ENCODE data around the gene WIZ.

Gene WIZ

DNA sequence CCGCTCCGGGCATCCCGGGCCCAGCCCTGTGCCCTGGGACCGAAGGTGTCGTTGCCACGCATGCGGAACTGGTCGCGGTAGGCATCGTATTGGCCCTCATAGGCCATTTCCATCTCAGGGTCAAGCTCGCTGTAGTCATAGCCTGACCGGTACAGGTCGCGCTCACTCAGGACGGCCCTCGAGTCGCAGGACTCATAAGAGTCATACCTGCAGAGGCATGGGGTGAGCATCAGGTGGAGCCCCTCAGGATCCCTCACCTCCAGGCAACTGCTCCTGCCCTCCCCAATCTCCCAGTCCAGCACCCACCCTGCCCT is 48.4 kb downstream of the WIZ start:
- Mint-ChIP-seq H3K36me3 (ENCODE audit: low read depth) (peaks cover 52% of the 10 kb centered on the region), H3K27me3 (ENCODE audit: low read depth, poor library complexity) (no peaks in the 10 kb centered on the region), H3K27ac (no peak overlapping the region), H3K4me3 (no peak overlapping the region), H3K9me3 (no peaks in the 10 kb centered on the region), H3K4me1 (peaks cover 27% of the 10 kb centered on the region)
- TF ChIP-seq, protein P1, sequence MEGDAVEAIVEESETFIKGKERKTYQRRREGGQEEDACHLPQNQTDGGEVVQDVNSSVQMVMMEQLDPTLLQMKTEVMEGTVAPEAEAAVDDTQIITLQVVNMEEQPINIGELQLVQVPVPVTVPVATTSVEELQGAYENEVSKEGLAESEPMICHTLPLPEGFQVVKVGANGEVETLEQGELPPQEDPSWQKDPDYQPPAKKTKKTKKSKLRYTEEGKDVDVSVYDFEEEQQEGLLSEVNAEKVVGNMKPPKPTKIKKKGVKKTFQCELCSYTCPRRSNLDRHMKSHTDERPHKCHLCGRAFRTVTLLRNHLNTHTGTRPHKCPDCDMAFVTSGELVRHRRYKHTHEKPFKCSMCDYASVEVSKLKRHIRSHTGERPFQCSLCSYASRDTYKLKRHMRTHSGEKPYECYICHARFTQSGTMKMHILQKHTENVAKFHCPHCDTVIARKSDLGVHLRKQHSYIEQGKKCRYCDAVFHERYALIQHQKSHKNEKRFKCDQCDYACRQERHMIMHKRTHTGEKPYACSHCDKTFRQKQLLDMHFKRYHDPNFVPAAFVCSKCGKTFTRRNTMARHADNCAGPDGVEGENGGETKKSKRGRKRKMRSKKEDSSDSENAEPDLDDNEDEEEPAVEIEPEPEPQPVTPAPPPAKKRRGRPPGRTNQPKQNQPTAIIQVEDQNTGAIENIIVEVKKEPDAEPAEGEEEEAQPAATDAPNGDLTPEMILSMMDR (IDR thresholded peaks at IDR 0.05) = no peak
- no peak for DNase-seq

DNA sequence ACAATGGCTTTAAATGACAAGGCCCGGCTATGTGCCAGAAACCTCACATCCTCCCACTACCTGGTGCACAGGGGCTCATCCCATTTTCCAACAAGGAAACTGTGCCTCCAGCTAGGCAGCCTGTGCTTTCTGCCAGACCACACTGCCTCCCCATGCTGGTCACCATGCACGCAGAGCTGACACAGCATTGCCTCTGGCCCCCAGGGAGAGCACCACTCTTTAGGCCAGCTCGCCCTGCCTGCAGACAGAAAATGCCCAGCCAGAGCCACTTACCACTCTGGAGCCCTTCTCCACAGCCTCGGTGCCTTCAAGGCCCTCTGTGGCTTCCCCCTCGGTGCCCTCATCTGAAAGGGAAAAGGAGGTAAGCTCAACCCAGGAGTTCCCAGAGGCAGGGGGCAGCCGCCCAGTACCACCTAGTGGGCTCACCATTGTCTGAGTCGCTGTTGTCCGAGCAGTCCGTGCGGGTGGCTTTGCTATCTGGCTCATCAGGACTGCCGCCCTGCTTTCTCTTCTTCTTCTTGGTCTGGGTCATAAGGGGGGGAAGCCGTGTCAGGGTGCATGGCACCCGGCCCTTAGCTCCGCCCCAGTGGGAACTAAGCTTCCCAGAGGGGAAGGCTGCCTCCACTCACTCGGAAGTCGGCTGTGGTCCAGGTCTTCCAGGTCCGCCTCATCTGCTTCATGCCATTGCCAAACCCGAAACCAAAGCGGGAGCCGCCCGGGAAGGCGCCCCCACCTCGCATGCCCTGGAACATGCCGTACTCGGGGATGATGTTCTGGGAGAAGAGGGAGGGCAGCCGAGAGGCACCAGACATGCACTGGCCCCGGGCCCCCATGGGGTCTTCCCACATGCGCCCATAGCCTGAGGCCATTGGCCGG is 49.0 kb downstream of the WIZ start:
- TF ChIP-seq, protein P1 (IDR thresholded peaks at IDR 0.05) = no peak
- Mint-ChIP-seq H3K4me3 (no peak overlapping the region), H3K27ac (peak overlapping the region; percentile 90), H3K27me3 (ENCODE audit: low read depth, poor library complexity) (no peaks in the 10 kb centered on the region), H3K4me1 (peaks cover 21% of the 10 kb centered on the region), H3K9me3 (no peaks in the 10 kb centered on the region), H3K36me3 (ENCODE audit: low read depth) (peaks cover 53% of the 10 kb centered on the region)
- DNase-seq = no peak

DNA sequence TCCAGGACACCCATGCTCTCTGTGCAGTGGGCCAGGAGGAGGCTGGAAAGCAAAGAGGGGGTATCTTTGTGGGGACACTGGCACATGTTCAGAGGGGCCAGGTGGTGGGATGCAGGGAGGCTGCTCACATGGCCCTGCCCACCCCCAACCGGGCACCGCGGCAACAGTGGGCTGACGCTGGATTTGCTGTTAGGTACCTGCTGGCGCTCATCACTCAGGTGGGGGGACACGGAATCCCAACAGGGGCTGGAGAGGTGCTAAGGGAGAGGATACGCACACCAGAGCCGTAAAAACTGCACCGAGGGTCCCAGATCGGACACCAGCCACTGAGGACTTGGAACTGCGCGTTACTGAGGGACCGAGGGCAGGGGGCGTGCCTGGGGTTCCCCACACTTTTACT is 50.1 kb downstream of the WIZ start:
- no peaks in the 10 kb centered on the region for H3K9me3 Mint-ChIP-seq
- no peaks in the 10 kb centered on the region for H3K27me3 Mint-ChIP-seq (ENCODE audit: low read depth, poor library complexity)
- no peak overlapping the region for H3K27ac Mint-ChIP-seq
- TF ChIP-seq, protein P1 (IDR thresholded peaks at IDR 0.05) = no peak
- no peak overlapping the region for H3K4me3 Mint-ChIP-seq
- H3K4me1 Mint-ChIP-seq = peaks cover 12% of the 10 kb centered on the region
- H3K36me3 Mint-ChIP-seq (ENCODE audit: low read depth) = peaks cover 56% of the 10 kb centered on the region
- no peak for DNase-seq

DNA sequence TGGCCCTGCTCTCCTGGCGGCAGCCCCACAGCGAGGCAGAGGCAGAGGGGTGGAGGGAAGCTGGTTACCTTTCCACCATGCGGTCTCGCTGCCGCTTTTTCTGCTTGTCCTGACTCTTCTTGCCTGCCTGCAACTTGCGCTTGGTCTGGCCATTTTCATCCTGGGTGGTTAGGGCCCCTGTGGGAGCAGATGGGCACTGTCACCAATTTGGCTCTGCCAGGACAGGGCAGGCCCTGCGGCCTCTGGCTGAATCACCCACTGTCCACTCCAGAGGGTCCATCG is 50.6 kb downstream of the WIZ start:
- H3K4me3 Mint-ChIP-seq = no peak overlapping the region
- no peaks in the 10 kb centered on the region for H3K9me3 Mint-ChIP-seq
- H3K27ac Mint-ChIP-seq = no peak overlapping the region
- peaks cover 58% of the 10 kb centered on the region for H3K36me3 Mint-ChIP-seq (ENCODE audit: low read depth)
- peaks cover 8% of the 10 kb centered on the region for H3K4me1 Mint-ChIP-seq
- no peak for DNase-seq
- H3K27me3 Mint-ChIP-seq (ENCODE audit: low read depth, poor library complexity) = no peaks in the 10 kb centered on the region
- TF ChIP-seq, protein P1 (IDR thresholded peaks at IDR 0.05) = no peak

DNA sequence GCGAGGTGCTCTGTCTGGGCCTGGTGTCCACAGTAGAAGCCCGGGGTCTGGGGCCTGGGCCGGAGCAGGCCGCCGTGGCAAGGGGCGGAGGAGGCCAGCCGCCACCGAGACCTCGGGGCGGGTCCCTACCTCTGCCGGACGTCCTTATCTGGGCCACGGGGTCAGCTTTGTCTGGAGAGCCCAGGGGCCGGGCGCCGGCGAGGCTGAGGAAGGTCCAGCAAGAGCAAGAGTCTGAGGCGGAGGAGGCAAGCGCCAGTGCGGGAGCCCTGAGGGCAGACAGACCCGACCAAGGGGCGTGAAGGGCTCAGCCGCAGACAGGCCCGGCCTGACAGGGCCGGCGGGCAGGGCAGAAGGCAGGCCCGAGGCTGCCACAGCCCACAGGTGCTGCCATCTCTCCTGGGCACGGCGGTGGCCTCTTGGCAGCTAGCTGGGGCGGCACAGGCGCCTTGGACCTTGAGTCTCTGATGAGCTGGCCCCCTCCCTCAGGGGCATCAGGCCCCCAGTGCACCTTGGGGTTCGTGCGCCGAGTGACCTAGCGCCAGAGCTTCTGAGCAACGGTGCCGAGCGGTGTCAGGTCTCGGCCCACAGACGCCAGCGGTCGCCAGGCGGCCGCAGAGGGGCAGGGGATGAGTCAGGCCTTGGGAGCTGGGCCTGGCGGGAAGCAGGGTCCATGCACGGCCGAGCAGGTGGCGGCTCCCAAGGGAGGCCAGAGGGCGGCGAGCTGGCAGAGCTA is 51.1 kb downstream of the WIZ start:
- Mint-ChIP-seq H3K4me3 (no peak overlapping the region), H3K9me3 (no peaks in the 10 kb centered on the region), H3K27me3 (ENCODE audit: low read depth, poor library complexity) (no peaks in the 10 kb centered on the region), H3K27ac (no peak overlapping the region), H3K4me1 (peaks cover 2% of the 10 kb centered on the region), H3K36me3 (ENCODE audit: low read depth) (peaks cover 62% of the 10 kb centered on the region)
- TF ChIP-seq, protein P1 (IDR thresholded peaks at IDR 0.05) = no peak
- DNase-seq = no peak

DNA sequence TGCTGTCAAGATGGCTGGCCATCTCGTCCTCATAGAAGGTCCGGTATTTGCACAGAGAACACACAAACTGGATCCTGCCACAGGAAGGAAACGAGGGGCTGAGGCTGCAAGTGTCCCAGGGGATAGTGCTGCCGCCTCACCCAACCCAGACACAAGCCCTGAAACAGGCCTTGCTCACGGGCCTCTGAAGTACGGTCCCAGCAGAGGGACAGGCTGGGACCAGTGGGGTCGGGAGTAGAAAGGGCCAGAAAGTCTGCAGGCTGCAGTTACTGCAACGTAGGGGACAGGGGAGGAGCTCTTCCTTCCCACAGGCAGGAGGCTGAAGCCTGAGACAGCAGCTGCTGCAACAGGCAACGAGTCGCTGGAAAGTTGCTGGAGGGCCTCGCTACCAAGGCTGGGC is 52.0 kb downstream of the WIZ start:
- peak overlapping the region; percentile 81 for H3K27ac Mint-ChIP-seq
- no peaks in the 10 kb centered on the region for H3K4me1 Mint-ChIP-seq
- H3K27me3 Mint-ChIP-seq (ENCODE audit: low read depth, poor library complexity) = no peaks in the 10 kb centered on the region
- H3K4me3 Mint-ChIP-seq = no peak overlapping the region
- H3K36me3 Mint-ChIP-seq (ENCODE audit: low read depth) = peaks cover 62% of the 10 kb centered on the region
- no peaks in the 10 kb centered on the region for H3K9me3 Mint-ChIP-seq
- TF ChIP-seq, protein P1 (IDR thresholded peaks at IDR 0.05) = no peak
- no peak for DNase-seq

Data from nephron progenitor cell (in vitro differentiated cells).